ENCODE data around the gene RGS1.
A peak's percentile ranks its signal among the peaks of the same experiment; 100 is the strongest.

RGS1 gene

GRCh38 chr1:192553741-192554140, 21.8 kb upstream of the RGS1 start:
- DNase-seq (ENCODE audit: low read depth) = no peak

- DNase-seq (ENCODE audit: low read depth) = no peak
Observed at GRCh38 chr1:192554904-192555303, 20.7 kb upstream of the RGS1 start.

- no peak for DNase-seq (ENCODE audit: low read depth)
Observed at GRCh38 chr1:192555399-192555798, 20.2 kb upstream of the RGS1 start.

GRCh38 chr1:192557841-192558595, 17.6 kb upstream of the RGS1 start:
- DNase-seq (ENCODE audit: low read depth) = peak; percentile 41

- DNase-seq (ENCODE audit: low read depth) = peak; percentile 97
Observed at GRCh38 chr1:192559115-192560006, 16.2 kb upstream of the RGS1 start.

GRCh38 chr1:192561301-192561700, 14.3 kb upstream of the RGS1 start:
- DNase-seq (ENCODE audit: low read depth) = no peak

GRCh38 chr1:192563129-192563528, 12.4 kb upstream of the RGS1 start:
- no peak for DNase-seq (ENCODE audit: low read depth)

GRCh38 chr1:192564099-192564498, 11.5 kb upstream of the RGS1 start:
- DNase-seq (ENCODE audit: low read depth) = no peak

- DNase-seq (ENCODE audit: low read depth) = peak; percentile 62
Observed at GRCh38 chr1:192565946-192566345, 9.6 kb upstream of the RGS1 start.

GRCh38 chr1:192566657-192567056, 8.9 kb upstream of the RGS1 start:
- no peak for DNase-seq (ENCODE audit: low read depth)

- no peak for DNase-seq (ENCODE audit: low read depth)
Observed at GRCh38 chr1:192568063-192568462, 7.5 kb upstream of the RGS1 start.

GRCh38 chr1:192571668-192572067, 3.9 kb upstream of the RGS1 start:
- DNase-seq (ENCODE audit: low read depth) = no peak

- DNase-seq (ENCODE audit: low read depth) = peak; percentile 44
Observed at GRCh38 chr1:192573499-192573898, 2.1 kb upstream of the RGS1 start.

GRCh38 chr1:192574073-192574472, 1.5 kb upstream of the RGS1 start:
- DNase-seq (ENCODE audit: low read depth) = no peak

GRCh38 chr1:192576190-192577144, 894 bp downstream of the RGS1 start:
- DNase-seq (ENCODE audit: low read depth) = no peak

- DNase-seq (ENCODE audit: low read depth) = no peak
Observed at GRCh38 chr1:192577145-192578140, 1.9 kb downstream of the RGS1 start.

GRCh38 chr1:192578144-192578909, 2.8 kb downstream of the RGS1 start:
- DNase-seq (ENCODE audit: low read depth) = no peak

GRCh38 chr1:192579010-192579738, 3.6 kb downstream of the RGS1 start:
- peak; percentile 83 for DNase-seq (ENCODE audit: low read depth)

- DNase-seq (ENCODE audit: low read depth) = peak; percentile 71
Observed at GRCh38 chr1:192580351-192580962, 4.9 kb downstream of the RGS1 start.

Measured in amniotic epithelial cell (primary cell).